Nucleus accumbens (tissue), 56 donors: ENCODE results near the gene RSRC1.

Source experiments
- DNase-seq, 56 donors: peaks; one replicate each; lab custom pipeline; 2025; lab: John Stamatoyannopoulos, UW

RSRC1 gene

GRCh38 chr3:158563076-158563475 is 453.2 kb downstream of the RSRC1 start:
- no peak for DNase-seq

- DNase-seq = no peak
Observed at GRCh38 chr3:158565076-158565475, 455.2 kb downstream of the RSRC1 start.

GRCh38 chr3:158568784-158569183 is 458.9 kb downstream of the RSRC1 start:
- DNase-seq = no peak

- peak in 1 of 56 donors; percentile 0 for DNase-seq
Observed at GRCh38 chr3:158569794-158570193, 459.9 kb downstream of the RSRC1 start.

GRCh38 chr3:158570999-158571702 is 461.3 kb downstream of the RSRC1 start, which contains the start of gene MLF1:
TSS of gene MLF1 (plus strand) at chr3:158571194. CDS start at chr3:158571301, 107 bp downstream.
- peak; percentile 67 to 97 (median 91) for DNase-seq

GRCh38 chr3:158571969-158572765 is 462.3 kb downstream of the RSRC1 start:
- DNase-seq = peak in 1 of 56 donors; percentile 9

GRCh38 chr3:158572766-158573060 is 462.8 kb downstream of the RSRC1 start:
- no peak for DNase-seq

- no peak for DNase-seq
Observed at GRCh38 chr3:158573714-158574113, 463.8 kb downstream of the RSRC1 start.

GRCh38 chr3:158574646-158575045 is 464.8 kb downstream of the RSRC1 start:
- DNase-seq = no peak

- DNase-seq = no peak
Observed at GRCh38 chr3:158590223-158590622, 480.3 kb downstream of the RSRC1 start.
